Measurements from ENCODE around the gene RPRM.

GRCh38 chr2:153432381-153432780 lies 46.2 kb downstream of the RPRM start:
- TF ChIP-seq EZH2 (conservative IDR thresholded peaks at IDR 0.05; ENCODE audit: low read depth, low read length) (no peak), CTCF (CRISPR knock-in tag; IDR thresholded peaks at IDR 0.05) (no peak), ZBTB33 (CRISPR knock-in tag; IDR thresholded peaks at IDR 0.05) (no peak), POLR2AphosphoS5 (IDR thresholded peaks at IDR 0.05; ENCODE audit: low read depth, low read length) (no peak), ARHGAP35 (CRISPR knock-in tag; IDR thresholded peaks at IDR 0.05; ENCODE audit: borderline replicate concordance) (no peak), ZNF629 (CRISPR knock-in tag; conservative IDR thresholded peaks at IDR 0.05) (no peak), POLR2A (IDR thresholded peaks at IDR 0.05; ENCODE audit: insufficient read depth in 1 of 2, low read depth in 2 of 2, low read length in 2 of 2) (no peak), ADNP (CRISPR knock-in tag; IDR thresholded peaks at IDR 0.05) (no peak), FIP1L1 (IDR thresholded peaks at IDR 0.05; ENCODE audit: borderline replicate concordance, insufficient read depth, low read depth, low read length) (no peak), POLR2G (IDR thresholded peaks at IDR 0.05; ENCODE audit: low read depth, low read length) (no peak), ZBTB44 (CRISPR knock-in tag; IDR thresholded peaks at IDR 0.05) (no peak), ZNF564 (CRISPR knock-in tag; IDR thresholded peaks at IDR 0.05) (no peak), FOXK2 (IDR thresholded peaks at IDR 0.05) (no peak)

Measured in HepG2 (cell line).